Adrenal gland (tissue), 5 donors: ENCODE results near the gene PARD3B.

Source experiments
- POLR2A ChIP-seq, 2 donors: fragments of 450-650 bp; IDR thresholded peaks; one replicate each; pipeline ENCODE4 v1.6.1; 2017; ENCODE audit warnings: antibody characterized with exemption in 2 of 2, mild to moderate bottlenecking in 2 of 2, moderate library complexity in 1 of 2
- TF ChIP-seq, protein P1 (sequence below), 6 experiments: fragments of 450-650 bp in 4 of 6; fragments of 200-600 bp in 2 of 6; sonication (generic) in 1 of 6; IDR thresholded peaks; 1 replicate in 5 of 6; 2 replicates in 1 of 6; pipeline versions ENCODE4 v1.5.1 to v1.8.0; 2016 to 2021; ENCODE audit warnings: antibody characterized with exemption in 6 of 6, mild to moderate bottlenecking in 2 of 6, moderate library complexity in 1 of 6
- donor health status: DM: no; HTN: no; CAD: no.

DNA sequence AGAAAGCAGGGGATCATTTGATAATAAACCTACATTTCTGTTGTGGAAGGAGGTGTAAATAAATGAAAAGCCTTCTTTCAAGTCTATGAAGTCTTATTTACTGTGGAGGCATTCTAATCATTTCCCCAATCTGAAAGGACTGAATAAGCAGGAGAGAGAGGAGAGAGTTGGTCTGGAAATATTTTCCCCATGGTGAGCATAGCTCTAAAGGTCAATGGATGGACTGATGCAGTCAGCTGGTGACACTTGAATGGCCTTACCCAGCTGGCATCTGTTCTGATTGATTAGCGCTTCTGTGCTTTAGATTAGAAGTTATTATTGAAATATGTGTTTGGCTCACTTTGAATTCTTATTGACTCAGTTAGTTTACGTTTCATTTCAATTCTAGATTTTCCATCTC is 122.7 kb downstream of the PARD3B start:
- TF ChIP-seq, protein P1, sequence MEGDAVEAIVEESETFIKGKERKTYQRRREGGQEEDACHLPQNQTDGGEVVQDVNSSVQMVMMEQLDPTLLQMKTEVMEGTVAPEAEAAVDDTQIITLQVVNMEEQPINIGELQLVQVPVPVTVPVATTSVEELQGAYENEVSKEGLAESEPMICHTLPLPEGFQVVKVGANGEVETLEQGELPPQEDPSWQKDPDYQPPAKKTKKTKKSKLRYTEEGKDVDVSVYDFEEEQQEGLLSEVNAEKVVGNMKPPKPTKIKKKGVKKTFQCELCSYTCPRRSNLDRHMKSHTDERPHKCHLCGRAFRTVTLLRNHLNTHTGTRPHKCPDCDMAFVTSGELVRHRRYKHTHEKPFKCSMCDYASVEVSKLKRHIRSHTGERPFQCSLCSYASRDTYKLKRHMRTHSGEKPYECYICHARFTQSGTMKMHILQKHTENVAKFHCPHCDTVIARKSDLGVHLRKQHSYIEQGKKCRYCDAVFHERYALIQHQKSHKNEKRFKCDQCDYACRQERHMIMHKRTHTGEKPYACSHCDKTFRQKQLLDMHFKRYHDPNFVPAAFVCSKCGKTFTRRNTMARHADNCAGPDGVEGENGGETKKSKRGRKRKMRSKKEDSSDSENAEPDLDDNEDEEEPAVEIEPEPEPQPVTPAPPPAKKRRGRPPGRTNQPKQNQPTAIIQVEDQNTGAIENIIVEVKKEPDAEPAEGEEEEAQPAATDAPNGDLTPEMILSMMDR (IDR thresholded peaks at IDR 0.05) = no peak
- no peak for TF ChIP-seq POLR2A (IDR thresholded peaks at IDR 0.05)
